Activated naive CD8-positive, alpha-beta T cell treated with anti-CD3 and anti-CD28 coated beads, Interleukin-2, amount 10 ng/mL, durations not matched to agents 7 days and 5 days (primary cell): ENCODE data around the gene OR8D2. TPM values are rescaled to one million over a fixed set of nuclear protein-coding genes. Genes with fewer than 3 reads are reported as not detected.

Experiments used
- ATAC-seq: fragments of 150-1000 bp; cut with Tn5 transposase; one replicate; pipeline ENCODE4 v1.10.0; 2021; ENCODE audit warnings: low read depth, moderate library complexity
- POLR2A ChIA-PET: fragments of 350-600 bp; sonication (Branson Sonifier 250); formaldehyde crosslinking; loops from one replicate; lab custom pipeline; 2021; ENCODE audit warnings: antibody characterized with exemption; lab: Charles Lee
- DNase-seq: peaks from one replicate; pipeline ENCODE4 v3.0.0; 2021
- H3K27ac Mint-ChIP-seq: one replicate; pipeline ENCODE4 v1.8.0; 2022; ENCODE audit warnings: mild to moderate bottlenecking, mixed read lengths
- H3K27me3 Mint-ChIP-seq: one replicate; pipeline ENCODE4 v1.8.0; 2022; ENCODE audit warnings: mild to moderate bottlenecking, moderate library complexity, mixed read lengths
- H3K36me3 Mint-ChIP-seq: one replicate; pipeline ENCODE4 v1.8.0; 2021; ENCODE audit warnings: mild to moderate bottlenecking, mixed read lengths
- H3K4me1 Mint-ChIP-seq: one replicate; pipeline ENCODE4 v1.8.0; 2021; ENCODE audit warnings: mixed read lengths
- H3K4me3 Mint-ChIP-seq: one replicate; pipeline ENCODE4 v1.8.0; 2022; ENCODE audit warnings: mild to moderate bottlenecking, moderate library complexity, mixed read lengths
- H3K9me3 Mint-ChIP-seq: one replicate; pipeline ENCODE4 v1.8.0; 2021; ENCODE audit warnings: mixed read lengths
- total RNA-seq, 2 experiments: library from RNA; stranded (reverse); gene quantifications; one replicate each; pipeline ENCODE4 v1.2.3, GENCODE V29; 2021

Gene OR8D2, protein sequence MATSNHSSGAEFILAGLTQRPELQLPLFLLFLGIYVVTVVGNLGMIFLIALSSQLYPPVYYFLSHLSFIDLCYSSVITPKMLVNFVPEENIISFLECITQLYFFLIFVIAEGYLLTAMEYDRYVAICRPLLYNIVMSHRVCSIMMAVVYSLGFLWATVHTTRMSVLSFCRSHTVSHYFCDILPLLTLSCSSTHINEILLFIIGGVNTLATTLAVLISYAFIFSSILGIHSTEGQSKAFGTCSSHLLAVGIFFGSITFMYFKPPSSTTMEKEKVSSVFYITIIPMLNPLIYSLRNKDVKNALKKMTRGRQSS
- total RNA-seq = not detected

- POLR2A ChIA-PET = no interaction called here
- Mint-ChIP-seq H3K4me1 (no peaks in the 10 kb centered on the region), H3K4me3 (no peak within 1 kb of the TSS), H3K27ac (no peak within 1 kb of the TSS), H3K36me3 (no peaks in the 10 kb centered on the region), H3K9me3 (no peaks in the 10 kb centered on the region), H3K27me3 (peaks cover 4% of the 10 kb centered on the region)
- DNase-seq = no peak
- no peak for ATAC-seq
Measured at GRCh38 chr11:124320097-124320496, at the start of gene OR8D2. Gene OR8D2 (minus strand): TSS chr11:124320197. CDS start chr11:124320197, 0 bp downstream.

DNA sequence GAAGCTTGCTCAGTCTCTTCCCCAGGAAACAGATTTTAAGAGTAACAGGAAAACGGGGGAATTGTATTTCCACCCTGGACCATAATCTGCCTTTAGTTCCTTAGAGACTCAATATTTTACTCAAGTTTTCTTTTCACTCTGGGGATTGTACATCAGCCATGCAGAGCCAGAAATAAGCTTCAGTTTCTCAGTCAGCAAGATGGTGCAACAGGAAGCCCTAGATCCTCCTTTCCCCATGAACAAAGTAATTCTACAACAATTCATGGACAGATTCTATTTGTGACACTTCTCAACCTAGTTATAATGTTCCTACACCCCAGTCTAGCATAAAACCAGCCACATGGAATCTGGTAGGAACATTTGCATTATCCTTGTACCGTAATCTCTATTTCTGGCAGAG lies 39.6 kb upstream of the OR8D2 start:
- POLR2A ChIA-PET = no interaction called here
- ATAC-seq = no peak
- H3K9me3 Mint-ChIP-seq = no peaks in the 10 kb centered on the region
- H3K4me3 Mint-ChIP-seq = no peak overlapping the region
- no peaks in the 10 kb centered on the region for H3K4me1 Mint-ChIP-seq
- no peaks in the 10 kb centered on the region for H3K27me3 Mint-ChIP-seq
- no peaks in the 10 kb centered on the region for H3K36me3 Mint-ChIP-seq
- no peak for DNase-seq
- H3K27ac Mint-ChIP-seq = no peak overlapping the region

DNA sequence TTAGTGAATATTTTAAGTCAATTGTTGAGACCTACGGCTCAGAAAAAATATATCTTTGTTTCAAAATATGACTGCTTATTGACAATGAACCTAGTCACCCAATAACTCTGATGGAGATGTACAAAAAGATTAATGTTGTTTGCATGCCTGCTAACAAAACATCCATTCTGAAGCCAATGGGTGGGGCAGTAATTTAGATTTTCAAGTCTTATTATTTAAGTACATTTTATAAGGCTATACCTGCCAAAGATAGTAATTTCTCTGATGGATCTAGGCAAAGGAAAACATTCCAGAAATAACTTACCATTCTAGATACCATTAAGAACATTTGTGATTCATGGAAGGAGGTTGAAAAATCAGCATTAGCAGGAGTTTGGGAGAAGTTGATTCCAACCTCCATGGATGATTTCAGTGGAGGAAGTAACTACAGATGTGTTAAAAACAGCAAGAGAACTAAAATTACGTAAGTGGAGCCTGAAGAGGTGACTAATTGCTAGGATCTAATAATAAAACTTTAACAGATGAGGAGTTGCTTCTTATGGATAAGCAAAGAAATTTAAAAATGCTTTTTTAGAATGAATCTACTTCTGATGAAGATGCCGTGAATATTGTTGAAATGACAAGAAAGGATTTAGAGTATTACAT lies 26.4 kb upstream of the OR8D2 start:
- no peaks in the 10 kb centered on the region for H3K36me3 Mint-ChIP-seq
- POLR2A ChIA-PET = no interaction called here

DNA sequence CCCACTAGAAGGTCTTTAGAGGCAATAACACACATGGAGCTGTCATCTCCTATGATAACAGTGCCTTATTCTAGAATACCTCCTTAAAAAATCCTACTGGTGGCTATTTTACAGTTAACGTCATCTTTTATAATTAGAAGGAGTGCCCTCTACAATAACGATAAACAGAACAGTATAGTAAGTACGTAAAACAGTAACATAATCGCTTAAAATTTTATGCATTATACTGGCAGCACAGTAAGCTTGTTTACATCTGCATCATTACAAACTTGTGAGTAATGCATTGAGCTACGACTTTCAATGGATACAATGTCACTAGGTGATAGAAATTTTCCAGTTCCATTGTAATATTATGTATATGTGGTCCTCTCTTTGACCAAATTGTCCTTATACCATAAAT lies 24.3 kb upstream of the OR8D2 start:
- H3K4me3 Mint-ChIP-seq = no peak overlapping the region
- no peak for ATAC-seq
- no peaks in the 10 kb centered on the region for H3K36me3 Mint-ChIP-seq
- POLR2A ChIA-PET = no interaction called here
- peaks cover 2% of the 10 kb centered on the region for H3K27me3 Mint-ChIP-seq
- H3K27ac Mint-ChIP-seq = no peak overlapping the region
- H3K9me3 Mint-ChIP-seq = no peaks in the 10 kb centered on the region
- DNase-seq = no peak
- no peaks in the 10 kb centered on the region for H3K4me1 Mint-ChIP-seq

More for the DNA sequence above, 26.4 kb upstream of the OR8D2 start:
- Mint-ChIP-seq H3K27ac (no peak overlapping the region), H3K4me1 (no peaks in the 10 kb centered on the region), H3K27me3 (peaks cover 2% of the 10 kb centered on the region), H3K4me3 (no peak overlapping the region), H3K9me3 (no peaks in the 10 kb centered on the region)
- no peak for DNase-seq
- no peak for ATAC-seq

- Mint-ChIP-seq H3K27ac (no peak overlapping the region), H3K27me3 (peaks cover 1% of the 10 kb centered on the region), H3K36me3 (no peaks in the 10 kb centered on the region), H3K4me1 (no peaks in the 10 kb centered on the region), H3K4me3 (no peak overlapping the region), H3K9me3 (no peaks in the 10 kb centered on the region)
- no peak for ATAC-seq
- POLR2A ChIA-PET = no interaction called here
- no peak for DNase-seq
Measured at GRCh38 chr11:124340142-124340447, 20.1 kb upstream of the OR8D2 start.

DNA sequence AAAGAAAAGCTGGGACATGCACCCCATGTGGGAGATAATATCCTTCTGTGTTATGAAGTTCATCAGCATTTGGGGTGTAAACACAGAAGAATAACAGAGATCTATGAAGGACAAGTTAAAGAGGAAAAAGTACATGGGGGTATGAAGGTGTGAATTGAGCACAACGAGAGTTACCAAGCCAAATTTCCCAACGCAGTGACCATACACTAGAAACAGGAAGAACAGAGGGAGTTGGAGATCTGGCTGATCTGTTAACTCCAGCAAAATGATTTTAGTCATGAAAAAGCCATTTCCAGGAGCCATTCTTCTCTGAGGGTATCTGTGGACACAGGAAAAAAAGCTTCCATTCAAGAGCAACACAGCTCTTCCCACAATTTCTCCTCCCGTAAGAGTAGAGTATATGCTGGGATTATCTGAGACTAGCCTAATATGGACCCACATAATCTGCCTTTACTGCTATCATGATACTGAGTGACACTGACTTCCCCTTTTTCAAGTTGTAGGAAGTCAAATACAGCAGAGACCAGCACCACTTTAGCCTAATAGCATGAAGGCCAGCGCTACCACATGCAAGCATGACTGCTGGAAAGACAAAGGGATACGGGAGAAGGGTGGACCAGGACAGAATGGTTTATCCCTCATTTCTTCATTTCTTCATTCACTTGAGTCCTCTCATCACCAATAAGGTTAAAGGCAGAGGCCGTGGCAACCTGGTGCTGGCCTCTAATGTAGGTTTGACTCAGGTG lies 19.6 kb upstream of the OR8D2 start:
- Mint-ChIP-seq H3K4me1 (no peaks in the 10 kb centered on the region), H3K4me3 (no peak overlapping the region), H3K36me3 (no peaks in the 10 kb centered on the region), H3K27ac (no peak overlapping the region), H3K9me3 (no peaks in the 10 kb centered on the region), H3K27me3 (peaks cover 1% of the 10 kb centered on the region)
- POLR2A ChIA-PET = no interaction called here
- DNase-seq = no peak
- no peak for ATAC-seq

GRCh38 chr11:124331873-124332272 lies 11.9 kb upstream of the OR8D2 start:
- Mint-ChIP-seq H3K27ac (no peak overlapping the region), H3K9me3 (no peaks in the 10 kb centered on the region), H3K4me3 (no peak overlapping the region), H3K4me1 (peaks cover 2% of the 10 kb centered on the region), H3K27me3 (peaks cover 2% of the 10 kb centered on the region), H3K36me3 (no peaks in the 10 kb centered on the region)
- DNase-seq = no peak
- ATAC-seq = no peak
- POLR2A ChIA-PET = no interaction called here

GRCh38 chr11:124329787-124330478 lies 9.9 kb upstream of the OR8D2 start:
- H3K36me3 Mint-ChIP-seq = no peaks in the 10 kb centered on the region
- POLR2A ChIA-PET = interaction anchor here (0.7 kb wide), 1 partner anchor 79 kb away, joined by 6 read pairs; no protein-coding TSS in a partner anchor
- no peak overlapping the region for H3K27ac Mint-ChIP-seq
- no peak for ATAC-seq
- H3K4me1 Mint-ChIP-seq = peaks cover 2% of the 10 kb centered on the region
- peaks cover 2% of the 10 kb centered on the region for H3K27me3 Mint-ChIP-seq
- no peaks in the 10 kb centered on the region for H3K9me3 Mint-ChIP-seq
- no peak overlapping the region for H3K4me3 Mint-ChIP-seq
- no peak for DNase-seq

DNA sequence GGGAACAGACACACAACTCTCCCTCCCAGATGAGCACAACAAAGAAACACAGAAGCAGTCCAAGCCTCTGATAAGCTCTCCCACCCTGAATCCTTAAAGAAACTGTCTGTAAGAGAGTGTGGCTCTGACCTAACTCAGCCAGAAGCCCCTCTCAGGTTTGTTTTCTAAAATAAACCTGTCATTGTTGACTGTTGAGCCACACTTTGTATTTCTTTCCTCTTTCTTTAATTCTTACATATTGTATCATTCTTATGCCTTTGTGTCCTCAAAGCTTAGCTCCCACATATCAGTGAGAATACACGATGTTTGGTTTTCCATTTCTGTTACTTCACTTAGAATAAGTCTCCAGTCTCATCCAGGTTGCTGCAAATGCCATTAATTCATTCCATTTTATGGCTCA lies 7.8 kb upstream of the OR8D2 start:
- no peaks in the 10 kb centered on the region for H3K36me3 Mint-ChIP-seq
- H3K27ac Mint-ChIP-seq = no peak overlapping the region
- DNase-seq = no peak
- H3K27me3 Mint-ChIP-seq = peaks cover 4% of the 10 kb centered on the region
- ATAC-seq = no peak
- H3K4me1 Mint-ChIP-seq = peaks cover 2% of the 10 kb centered on the region
- no peaks in the 10 kb centered on the region for H3K9me3 Mint-ChIP-seq
- H3K4me3 Mint-ChIP-seq = no peak overlapping the region
- POLR2A ChIA-PET = no interaction called here

DNA sequence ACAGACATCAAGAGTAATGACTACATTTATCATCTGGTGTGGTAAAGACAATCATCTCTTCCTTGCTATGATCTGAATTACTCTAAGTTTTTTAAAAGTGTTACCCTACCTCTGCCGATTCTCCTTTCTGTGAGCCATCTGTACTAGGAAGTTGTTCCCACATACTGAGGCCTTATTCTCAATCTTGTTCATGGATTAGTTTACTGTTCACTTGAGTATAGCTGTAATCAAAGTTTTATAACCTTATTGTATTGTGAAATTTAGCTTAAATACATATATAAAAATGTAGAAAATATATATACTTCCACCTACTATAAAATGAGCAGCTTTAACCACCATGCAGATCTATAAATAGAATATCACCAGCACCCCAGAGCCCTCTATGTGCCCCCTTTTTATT lies 2.4 kb upstream of the OR8D2 start:
- no peak overlapping the region for H3K4me3 Mint-ChIP-seq

GRCh38 chr11:124315052-124315451 lies 4.9 kb downstream of the OR8D2 start:
- H3K4me3 Mint-ChIP-seq = no peak overlapping the region
- POLR2A ChIA-PET = no interaction called here
- ATAC-seq = no peak
- H3K27me3 Mint-ChIP-seq = peaks cover 1% of the 10 kb centered on the region
- no peaks in the 10 kb centered on the region for H3K9me3 Mint-ChIP-seq
- H3K27ac Mint-ChIP-seq = no peak overlapping the region
- no peaks in the 10 kb centered on the region for H3K36me3 Mint-ChIP-seq
- no peak for DNase-seq
- H3K4me1 Mint-ChIP-seq = no peaks in the 10 kb centered on the region

More for the DNA sequence above, 2.4 kb upstream of the OR8D2 start:
- no peak overlapping the region for H3K27ac Mint-ChIP-seq
- no peaks in the 10 kb centered on the region for H3K9me3 Mint-ChIP-seq
- no peaks in the 10 kb centered on the region for H3K36me3 Mint-ChIP-seq
- POLR2A ChIA-PET = no interaction called here
- DNase-seq (no peak), ATAC-seq (no peak)
- H3K4me1 Mint-ChIP-seq = no peaks in the 10 kb centered on the region
- H3K27me3 Mint-ChIP-seq = peaks cover 4% of the 10 kb centered on the region

DNA sequence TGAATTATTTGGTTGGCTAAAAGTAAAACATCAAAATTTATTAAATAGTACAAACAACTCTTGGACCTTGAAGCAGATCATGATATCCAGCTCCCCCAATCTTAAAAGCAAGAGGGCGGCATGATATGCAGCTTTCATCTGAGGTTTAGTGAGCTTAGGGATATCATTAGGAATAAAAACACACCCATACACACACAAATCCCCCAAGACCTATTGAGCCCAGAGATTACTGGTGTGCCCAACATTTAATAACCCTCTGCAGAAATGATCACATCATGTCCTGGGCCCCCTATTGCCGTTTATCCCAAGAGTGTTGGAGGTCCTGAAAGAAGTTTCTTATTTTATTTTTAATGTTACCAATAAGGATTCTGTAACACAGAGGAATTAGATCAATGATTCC lies 6.1 kb downstream of the OR8D2 start, which contains the start of gene OR8D1:
Gene OR8D1 (minus strand): TSS at position 101 of the 400 bp plus-strand sequence. CDS start 3,183 bp downstream, outside the sequence.
- Mint-ChIP-seq H3K36me3 (no peaks in the 10 kb centered on the region), H3K27me3 (peaks cover 1% of the 10 kb centered on the region), H3K4me3 (no peak within 1 kb of the TSS), H3K27ac (no peak within 1 kb of the TSS), H3K9me3 (no peaks in the 10 kb centered on the region), H3K4me1 (no peaks in the 10 kb centered on the region)
- POLR2A ChIA-PET = no interaction called here
- DNase-seq (no peak), ATAC-seq (no peak)

GRCh38 chr11:124313131-124313530 lies 6.9 kb downstream of the OR8D2 start:
- ATAC-seq (no peak), DNase-seq (no peak)
- Mint-ChIP-seq H3K27ac (no peak overlapping the region), H3K27me3 (peaks cover 1% of the 10 kb centered on the region), H3K4me1 (no peaks in the 10 kb centered on the region), H3K9me3 (no peaks in the 10 kb centered on the region), H3K36me3 (no peaks in the 10 kb centered on the region), H3K4me3 (no peak overlapping the region)
- POLR2A ChIA-PET = no interaction called here
